ENCODE measurements around the gene GUCA1C. TPM values are rescaled to one million over a fixed set of nuclear protein-coding genes. Genes with fewer than 3 reads are reported as not detected.

GUCA1C gene
- total and polyA plus RNA-seq, 8 donors, result 0.45 to 4.7 (median 2.6) TPM; not detected in 5

DNA sequence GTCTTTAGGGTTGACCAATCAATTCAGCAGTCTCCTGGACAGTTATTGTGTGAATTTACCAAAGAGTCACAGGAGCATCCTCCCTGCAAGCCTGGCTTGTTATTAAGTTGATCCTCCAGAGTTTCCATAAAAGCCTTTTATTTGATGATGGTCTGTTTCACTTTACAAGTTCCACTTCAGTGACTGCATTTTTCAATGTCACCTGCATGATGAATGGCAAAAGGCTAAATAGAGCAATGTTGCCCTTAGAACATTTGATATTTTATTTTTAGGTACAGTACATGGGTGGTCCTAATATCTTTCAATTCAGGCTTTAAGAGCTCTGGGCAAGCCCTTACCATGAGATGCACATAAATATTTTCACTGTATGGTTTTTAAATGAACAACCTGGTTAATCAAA lies 22.6 kb downstream of the GUCA1C start:
- H3K9me3 ChIP-seq, result no peaks in the 10 kb centered on the region
- TF ChIP-seq CTCF (IDR thresholded peaks at IDR 0.05) (no peak), POLR2A (IDR thresholded peaks at IDR 0.05) (no peak), POLR2AphosphoS5 (IDR thresholded peaks at IDR 0.05) (no peak), EP300 (IDR thresholded peaks at IDR 0.05) (no peak)
- intact Hi-C loops (cut with DNase I; ENCODE audit: low total_unique reads), result no loop called here

GRCh38 chr3:108918866-108919265 lies 34.8 kb downstream of the GUCA1C start:
- WGBS, 5 donors, result 81 to 86% (median 84%) methylated on average over 3 of the region's 3 CpGs
- Histone ChIP-seq H3K4me1 (no peaks in the 10 kb centered on the region), H3K27ac (no peak overlapping the region), H3K9me3 (peaks cover 0 to 2% (median 0%) of the 10 kb centered on the region in 4 donors), H3K27me3 (peaks cover 0 to 6% (median 0%) of the 10 kb centered on the region in 3 donors), H3K36me3 (no peaks in the 10 kb centered on the region), H3K4me3 (no peak overlapping the region)
- DNase-seq, result no peak
- intact Hi-C loops (cut with DNase I; ENCODE audit: low total_unique reads), result loop anchor here (5.0 kb wide), 1 partner anchor 257 kb away; no protein-coding TSS in a partner anchor
- TF ChIP-seq POLR2A (IDR thresholded peaks at IDR 0.05) (no peak), POLR2AphosphoS5 (IDR thresholded peaks at IDR 0.05) (no peak), EP300 (IDR thresholded peaks at IDR 0.05) (no peak), CTCF (IDR thresholded peaks at IDR 0.05) (no peak)

More for the DNA sequence above, 22.6 kb downstream of the GUCA1C start:
- no peak for DNase-seq
- Histone ChIP-seq H3K4me1 (no peaks in the 10 kb centered on the region), H3K27ac (no peak overlapping the region), H3K27me3 (no peaks in the 10 kb centered on the region), H3K4me3 (no peak overlapping the region), H3K36me3 (no peaks in the 10 kb centered on the region)

- WGBS, 5 donors, result 22 to 24% (median 22%) methylated on average over 6 of the region's 6 CpGs
- Histone ChIP-seq H3K9me3 (no peaks in the 10 kb centered on the region), H3K4me3 (no peak overlapping the region), H3K4me1 (no peaks in the 10 kb centered on the region), H3K27me3 (peaks cover 0 to 6% (median 0%) of the 10 kb centered on the region in 3 donors), H3K36me3 (no peaks in the 10 kb centered on the region), H3K27ac (no peak overlapping the region)
- DNase-seq, result peak; percentile 65 to 86
- TF ChIP-seq POLR2A (IDR thresholded peaks at IDR 0.05) (no peak), EP300 (IDR thresholded peaks at IDR 0.05) (no peak), POLR2AphosphoS5 (IDR thresholded peaks at IDR 0.05) (no peak), CTCF (IDR thresholded peaks at IDR 0.05) (peak in 5 of 7 experiments; percentile 67 to 84 (median 74))
- intact Hi-C loops (cut with DNase I; ENCODE audit: low total_unique reads), result loop anchor here (5.0 kb wide), 1 partner anchor 253 kb away; no protein-coding TSS in a partner anchor
Observed at GRCh38 chr3:108914774-108915641, 38.7 kb downstream of the GUCA1C start.

DNA sequence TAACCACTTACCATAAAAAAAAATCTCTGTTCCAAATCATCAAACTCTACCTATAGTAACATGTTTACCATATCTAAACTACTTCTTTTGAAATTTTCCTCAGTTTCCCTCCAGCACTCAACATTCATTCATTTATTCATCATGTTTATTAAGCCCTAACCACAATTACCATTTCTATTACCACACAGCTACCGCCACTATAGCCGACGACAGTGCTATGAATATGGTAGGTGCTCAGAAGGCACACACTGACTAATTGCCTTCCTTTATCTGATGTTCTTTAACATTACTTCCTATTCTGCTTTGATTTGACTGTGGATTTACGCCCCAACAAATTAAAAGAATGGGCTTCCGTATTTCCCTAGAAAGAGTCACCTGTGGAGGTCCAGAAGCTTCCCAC lies 43.9 kb downstream of the GUCA1C start:
- no peak for DNase-seq
- H3K4me1 ChIP-seq, result no peaks in the 10 kb centered on the region
- no peaks in the 10 kb centered on the region for H3K9me3 ChIP-seq
- WGBS, 5 donors, result 86 to 96% (median 92%) methylated on average over 5 of the region's 5 CpGs
- intact Hi-C loops (cut with DNase I; ENCODE audit: low total_unique reads), result no loop called here
- no peak overlapping the region for H3K27ac ChIP-seq
- no peak for TF ChIP-seq EP300 (IDR thresholded peaks at IDR 0.05)
- H3K4me3 ChIP-seq, result no peak overlapping the region
- H3K36me3 ChIP-seq, result no peaks in the 10 kb centered on the region
- H3K27me3 ChIP-seq, result no peaks in the 10 kb centered on the region

GRCh38 chr3:108907194-108907593 lies 46.5 kb downstream of the GUCA1C start:
- 75 to 95% (median 88%) methylated on average over 1 of the region's 1 CpG for WGBS, 5 donors
- intact Hi-C loops (cut with DNase I; ENCODE audit: low total_unique reads), result no loop called here
- no peaks in the 10 kb centered on the region for H3K27me3 ChIP-seq

More at GRCh38 chr3:108907194-108907593, 46.5 kb downstream of the GUCA1C start:
- no peak for DNase-seq
- no peaks in the 10 kb centered on the region for H3K36me3 ChIP-seq
- H3K9me3 ChIP-seq, result no peaks in the 10 kb centered on the region
- no peaks in the 10 kb centered on the region for H3K4me1 ChIP-seq
- H3K4me3 ChIP-seq, result no peak overlapping the region
- TF ChIP-seq EP300 (IDR thresholded peaks at IDR 0.05) (no peak), CTCF (IDR thresholded peaks at IDR 0.05) (no peak), POLR2A (IDR thresholded peaks at IDR 0.05) (no peak), POLR2AphosphoS5 (IDR thresholded peaks at IDR 0.05) (no peak)
- H3K27ac ChIP-seq, result no peak overlapping the region
